ENCODE measurements around the gene STPG1. TPM values are rescaled to one million over a fixed set of nuclear protein-coding genes. Genes with fewer than 3 reads are reported as not detected.

STPG1 gene
- total and polyA plus RNA-seq, 9 of the 15 experiments (the other 6 are each of a cell fraction or from before 2014, with no cell fraction given), result 5.0 to 11.9 (median 8.3) TPM

DNA sequence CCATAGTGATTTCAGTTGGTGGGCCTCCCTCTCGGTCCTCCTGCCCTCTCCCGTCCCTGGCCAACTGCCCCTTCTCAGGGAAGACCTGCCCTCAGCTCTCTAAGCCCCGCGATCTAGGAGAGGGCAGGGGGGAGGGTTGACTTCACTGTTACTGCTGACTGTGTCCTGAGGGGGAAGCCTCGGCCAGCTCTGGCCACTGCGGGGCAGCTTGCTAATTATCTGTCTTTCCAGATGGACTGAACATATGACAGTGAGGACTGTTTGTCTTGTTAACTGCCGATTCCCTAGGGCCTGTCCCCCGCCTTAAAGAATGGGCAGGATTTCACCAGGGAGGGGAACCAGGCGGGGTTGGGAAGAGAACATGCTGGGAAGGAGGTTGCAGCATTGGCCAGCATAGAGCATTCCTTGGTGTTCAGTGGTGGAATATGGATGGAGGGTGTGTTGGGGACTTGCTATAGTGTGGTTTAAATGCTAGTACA is 24.9 kb upstream of the STPG1 start (continued):
- TF ChIP-seq, protein P1, sequence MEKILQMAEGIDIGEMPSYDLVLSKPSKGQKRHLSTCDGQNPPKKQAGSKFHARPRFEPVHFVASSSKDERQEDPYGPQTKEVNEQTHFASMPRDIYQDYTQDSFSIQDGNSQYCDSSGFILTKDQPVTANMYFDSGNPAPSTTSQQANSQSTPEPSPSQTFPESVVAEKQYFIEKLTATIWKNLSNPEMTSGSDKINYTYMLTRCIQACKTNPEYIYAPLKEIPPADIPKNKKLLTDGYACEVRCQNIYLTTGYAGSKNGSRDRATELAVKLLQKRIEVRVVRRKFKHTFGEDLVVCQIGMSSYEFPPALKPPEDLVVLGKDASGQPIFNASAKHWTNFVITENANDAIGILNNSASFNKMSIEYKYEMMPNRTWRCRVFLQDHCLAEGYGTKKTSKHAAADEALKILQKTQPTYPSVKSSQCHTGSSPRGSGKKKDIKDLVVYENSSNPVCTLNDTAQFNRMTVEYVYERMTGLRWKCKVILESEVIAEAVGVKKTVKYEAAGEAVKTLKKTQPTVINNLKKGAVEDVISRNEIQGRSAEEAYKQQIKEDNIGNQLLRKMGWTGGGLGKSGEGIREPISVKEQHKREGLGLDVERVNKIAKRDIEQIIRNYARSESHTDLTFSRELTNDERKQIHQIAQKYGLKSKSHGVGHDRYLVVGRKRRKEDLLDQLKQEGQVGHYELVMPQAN (IDR thresholded peaks at IDR 0.05; ENCODE audit: borderline replicate concordance), result no peak
- TF ChIP-seq KDM5B (IDR thresholded peaks at IDR 0.05; ENCODE audit: insufficient replicate concordance, low read depth, low read length), result no peak
- no peak for TF ChIP-seq ZBTB12 (CRISPR knock-in tag; IDR thresholded peaks at IDR 0.05)
- no peak for TF ChIP-seq SRSF3 (IDR thresholded peaks at IDR 0.05; ENCODE audit: insufficient read depth, low read length)
- TF ChIP-seq CEBPG (CRISPR knock-in tag; IDR thresholded peaks at IDR 0.05), result no peak
- no peak for TF ChIP-seq CEBPG (tag; conservative IDR thresholded peaks at IDR 0.05 in 1 of 2, IDR thresholded peaks at IDR 0.05 in 1 of 2)
- no peak; the same call in 1 of the 2 replicates for TF ChIP-seq JUND (IDR thresholded peaks at IDR 0.05; ENCODE audit: borderline replicate concordance, low read depth, low read length)
- TF ChIP-seq JUND (tag; IDR thresholded peaks at IDR 0.05; ENCODE audit: borderline replicate concordance, low read depth, low read length), result peak; percentile 53; the same call in 1 of the 3 replicates
- TF ChIP-seq, protein P2, sequence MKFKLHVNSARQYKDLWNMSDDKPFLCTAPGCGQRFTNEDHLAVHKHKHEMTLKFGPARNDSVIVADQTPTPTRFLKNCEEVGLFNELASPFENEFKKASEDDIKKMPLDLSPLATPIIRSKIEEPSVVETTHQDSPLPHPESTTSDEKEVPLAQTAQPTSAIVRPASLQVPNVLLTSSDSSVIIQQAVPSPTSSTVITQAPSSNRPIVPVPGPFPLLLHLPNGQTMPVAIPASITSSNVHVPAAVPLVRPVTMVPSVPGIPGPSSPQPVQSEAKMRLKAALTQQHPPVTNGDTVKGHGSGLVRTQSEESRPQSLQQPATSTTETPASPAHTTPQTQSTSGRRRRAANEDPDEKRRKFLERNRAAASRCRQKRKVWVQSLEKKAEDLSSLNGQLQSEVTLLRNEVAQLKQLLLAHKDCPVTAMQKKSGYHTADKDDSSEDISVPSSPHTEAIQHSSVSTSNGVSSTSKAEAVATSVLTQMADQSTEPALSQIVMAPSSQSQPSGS (CRISPR knock-in tag; IDR thresholded peaks at IDR 0.05), result no peak
- TF ChIP-seq SMAD4 (CRISPR knock-in tag; conservative IDR thresholded peaks at IDR 0.05), result 0 out of 2 replicates have a peak, but pooled peaks have one; percentile 47
- TF ChIP-seq SIN3B (IDR thresholded peaks at IDR 0.05; ENCODE audit: low read depth), result no peak
- no peak for TF ChIP-seq NBN (IDR thresholded peaks at IDR 0.05; ENCODE audit: low read depth)
- TF ChIP-seq DACH1 (IDR thresholded peaks at IDR 0.05; ENCODE audit: partially characterized antibody), result peak; percentile 62
- TF ChIP-seq FIP1L1 (IDR thresholded peaks at IDR 0.05; ENCODE audit: low read depth, low read length, poor library complexity, severe bottlenecking), result no peak
- TF ChIP-seq, protein P3, sequence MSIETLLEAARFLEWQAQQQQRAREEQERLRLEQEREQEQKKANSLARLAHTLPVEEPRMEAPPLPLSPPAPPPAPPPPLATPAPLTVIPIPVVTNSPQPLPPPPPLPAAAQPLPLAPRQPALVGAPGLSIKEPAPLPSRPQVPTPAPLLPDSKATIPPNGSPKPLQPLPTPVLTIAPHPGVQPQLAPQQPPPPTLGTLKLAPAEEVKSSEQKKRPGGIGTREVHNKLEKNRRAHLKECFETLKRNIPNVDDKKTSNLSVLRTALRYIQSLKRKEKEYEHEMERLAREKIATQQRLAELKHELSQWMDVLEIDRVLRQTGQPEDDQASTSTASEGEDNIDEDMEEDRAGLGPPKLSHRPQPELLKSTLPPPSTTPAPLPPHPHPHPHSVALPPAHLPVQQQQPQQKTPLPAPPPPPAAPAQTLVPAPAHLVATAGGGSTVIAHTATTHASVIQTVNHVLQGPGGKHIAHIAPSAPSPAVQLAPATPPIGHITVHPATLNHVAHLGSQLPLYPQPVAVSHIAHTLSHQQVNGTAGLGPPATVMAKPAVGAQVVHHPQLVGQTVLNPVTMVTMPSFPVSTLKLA (conservative IDR thresholded peaks at IDR 0.05), result 0 out of 4 replicates have a peak, but pooled peaks of 1 of the 2 experiments have one; percentile 35
